Measurements from ENCODE around the gene MTMR10. TPM values are rescaled to one million over a fixed set of nuclear protein-coding genes. Genes with fewer than 3 reads are reported as not detected.

The MTMR10 gene
- total and polyA plus RNA-seq, 8 donors: 27.0 to 34.3 (median 31.2) TPM

- intact Hi-C loops (cut with DNase I): no loop called here
- Histone ChIP-seq H3K9me3 (no peaks in the 10 kb centered on the region), H3K4me3 (no peak overlapping the region), H3K36me3 (peaks cover 0 to 92% of the 10 kb centered on the region in 2 donors), H3K27ac (no peak overlapping the region), H3K27me3 (no peaks in the 10 kb centered on the region), H3K4me1 (no peaks in the 10 kb centered on the region)
- no peak for TF ChIP-seq CTCF (IDR thresholded peaks at IDR 0.05)
- ATAC-seq (no peak), DNase-seq (no peak)
These were observed 65.3 kb downstream of the MTMR10 start for GRCh38 chr15:30926161-30926560.

DNA sequence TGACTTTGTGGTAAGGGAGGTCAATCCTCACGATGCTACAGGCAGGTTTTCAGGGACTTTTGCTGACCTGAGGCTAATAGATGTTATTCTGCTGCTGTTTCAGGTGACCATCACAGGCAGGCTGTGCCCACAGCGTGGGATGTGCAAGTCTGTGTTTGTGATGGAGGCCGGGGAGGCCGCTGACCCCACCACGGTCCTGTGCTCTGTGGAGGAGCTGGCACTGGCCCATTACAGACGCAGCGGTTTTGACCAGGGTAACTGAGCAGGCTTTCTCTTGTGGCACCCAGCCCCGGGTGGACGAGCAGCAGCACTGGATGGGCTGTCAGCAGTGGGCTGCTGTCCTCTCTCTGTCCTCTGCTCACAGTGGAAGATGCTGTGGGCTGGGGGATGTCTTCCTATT lies 65.7 kb downstream of the MTMR10 start:
- intact Hi-C loops (cut with DNase I): no loop called here
- DNase-seq (no peak), ATAC-seq (no peak)
- Histone ChIP-seq H3K27ac (no peak overlapping the region), H3K4me3 (no peak overlapping the region), H3K27me3 (no peaks in the 10 kb centered on the region), H3K9me3 (no peaks in the 10 kb centered on the region), H3K4me1 (no peaks in the 10 kb centered on the region), H3K36me3 (peaks cover 0 to 92% of the 10 kb centered on the region in 2 donors)
- TF ChIP-seq CTCF (IDR thresholded peaks at IDR 0.05): no peak

GRCh38 chr15:30924353-30924752 lies 67.1 kb downstream of the MTMR10 start:
- no peak overlapping the region for H3K27ac ChIP-seq
- ATAC-seq: no peak
- no peak overlapping the region for H3K4me3 ChIP-seq
- intact Hi-C loops (cut with DNase I): no loop called here
- TF ChIP-seq CTCF (IDR thresholded peaks at IDR 0.05): no peak
- H3K9me3 ChIP-seq: no peaks in the 10 kb centered on the region
- DNase-seq: no peak
- H3K4me1 ChIP-seq: no peaks in the 10 kb centered on the region
- peaks cover 0 to 97% of the 10 kb centered on the region in 2 donors for H3K36me3 ChIP-seq
- H3K27me3 ChIP-seq: no peaks in the 10 kb centered on the region

DNA sequence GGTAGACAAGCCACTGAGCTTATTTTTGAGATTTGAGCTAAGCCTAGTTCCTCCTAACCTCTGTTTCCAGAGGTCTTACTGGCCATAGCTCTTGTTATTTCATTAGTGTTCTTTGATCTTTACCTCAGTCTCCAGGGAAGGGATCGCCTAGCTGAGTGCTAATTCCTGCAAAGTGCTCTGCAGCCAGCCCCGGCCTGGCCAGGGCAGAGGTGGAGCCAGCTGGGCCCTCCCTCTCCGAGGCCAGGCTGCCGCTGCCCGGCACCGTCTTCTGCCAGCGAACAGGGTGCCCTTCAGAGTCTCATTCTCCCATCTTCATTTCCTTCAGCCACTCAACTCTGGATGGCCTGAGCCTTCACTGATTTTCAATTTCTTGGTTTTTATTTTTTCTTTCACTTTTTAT lies 68.0 kb downstream of the MTMR10 start:
- H3K36me3 ChIP-seq: peaks cover 0 to 98% of the 10 kb centered on the region in 2 donors
- H3K4me1 ChIP-seq: no peaks in the 10 kb centered on the region
- TF ChIP-seq CTCF (IDR thresholded peaks at IDR 0.05): no peak
- no peak overlapping the region for H3K27ac ChIP-seq
- no peak overlapping the region for H3K4me3 ChIP-seq
- ATAC-seq: no peak
- no peak for DNase-seq
- intact Hi-C loops (cut with DNase I): no loop called here
- no peaks in the 10 kb centered on the region for H3K9me3 ChIP-seq
- H3K27me3 ChIP-seq: no peaks in the 10 kb centered on the region

DNA sequence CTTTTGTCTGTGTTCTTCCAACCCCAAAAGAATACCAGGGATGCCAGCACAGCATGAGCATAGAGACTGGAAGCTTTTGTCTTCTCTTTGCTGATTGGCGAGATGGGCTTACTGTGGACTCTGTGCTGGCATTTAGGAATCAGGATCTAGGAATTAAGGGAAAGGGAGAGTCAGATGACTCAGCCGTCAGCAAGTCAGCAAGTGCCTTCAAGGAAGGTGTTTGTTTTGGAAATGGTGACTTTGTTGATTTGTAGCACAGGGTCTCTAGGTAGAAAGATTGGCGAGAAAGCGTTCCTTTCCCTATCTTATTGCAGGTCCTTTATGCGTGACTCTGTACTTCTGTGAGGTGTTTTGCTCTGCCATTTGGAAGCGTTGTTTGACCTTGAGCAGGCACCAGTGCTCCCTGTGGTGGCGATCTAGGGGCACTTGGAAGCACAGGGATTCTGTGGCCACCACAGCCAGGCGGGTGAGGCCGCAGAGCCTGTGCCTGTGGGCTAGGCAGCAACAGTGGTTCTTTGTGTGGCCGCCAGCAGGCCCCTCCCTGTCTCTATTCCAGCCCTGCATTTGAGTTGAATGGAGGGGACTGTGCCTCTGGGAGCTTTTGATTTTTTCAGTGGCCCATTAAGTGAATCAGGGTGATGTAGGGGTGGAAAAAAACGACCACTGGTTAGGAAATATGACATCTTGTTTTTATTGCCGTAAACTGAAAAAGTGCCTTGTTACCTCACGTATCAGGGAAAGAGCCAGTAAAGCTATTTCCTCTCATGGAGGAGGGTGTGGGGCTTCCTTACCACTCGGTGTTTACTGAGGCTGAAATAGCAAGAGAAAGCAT lies 68.7 kb downstream of the MTMR10 start:
- H3K27me3 ChIP-seq: no peaks in the 10 kb centered on the region
- peaks cover 0 to 99% of the 10 kb centered on the region in 2 donors for H3K36me3 ChIP-seq
- no peak for DNase-seq
- H3K9me3 ChIP-seq: no peaks in the 10 kb centered on the region
- H3K4me3 ChIP-seq: no peak overlapping the region
- no peak for TF ChIP-seq CTCF (IDR thresholded peaks at IDR 0.05)
- intact Hi-C loops (cut with DNase I): no loop called here
- no peak for ATAC-seq
- H3K4me1 ChIP-seq: no peaks in the 10 kb centered on the region
- H3K27ac ChIP-seq: no peak overlapping the region
